Activated CD4-positive, CD25-positive, alpha-beta regulatory T cell treated with anti-CD3 and anti-CD28 coated beads, Interleukin-2, amount 50 U/mL, for 16 hours (primary cell): ENCODE data around the gene TCF7.

Experiments used
- DNase-seq: peaks from one replicate; pipeline ENCODE4 v3.0.0-alpha.2; 2020; ENCODE audit warnings: low read depth, low spot score

Gene TCF7

GRCh38 chr5:134090522-134090921 is 24.0 kb upstream of the TCF7 start:
- DNase-seq = no peak

GRCh38 chr5:134091626-134092121 is 22.8 kb upstream of the TCF7 start:
- DNase-seq = no peak

DNA sequence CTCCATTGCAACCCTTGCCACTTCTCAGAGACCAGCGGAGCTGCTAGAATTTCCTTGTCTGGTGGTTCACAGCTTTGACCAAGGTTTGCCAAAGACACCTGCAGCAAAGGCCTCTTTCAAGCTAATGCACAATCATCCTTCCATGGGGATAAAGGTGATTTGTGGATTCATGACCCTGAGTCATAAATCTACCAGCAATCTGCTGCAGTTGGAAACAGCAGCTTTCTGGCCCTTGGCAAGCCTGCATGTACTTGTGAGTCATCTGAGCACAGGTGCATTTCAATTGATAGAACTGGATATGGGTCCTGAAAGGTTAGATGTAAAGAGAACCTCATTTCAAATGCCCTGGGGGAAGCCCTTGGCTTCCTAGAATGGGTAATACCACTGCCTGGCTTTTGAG is 21.6 kb upstream of the TCF7 start:
- no peak for DNase-seq

DNA sequence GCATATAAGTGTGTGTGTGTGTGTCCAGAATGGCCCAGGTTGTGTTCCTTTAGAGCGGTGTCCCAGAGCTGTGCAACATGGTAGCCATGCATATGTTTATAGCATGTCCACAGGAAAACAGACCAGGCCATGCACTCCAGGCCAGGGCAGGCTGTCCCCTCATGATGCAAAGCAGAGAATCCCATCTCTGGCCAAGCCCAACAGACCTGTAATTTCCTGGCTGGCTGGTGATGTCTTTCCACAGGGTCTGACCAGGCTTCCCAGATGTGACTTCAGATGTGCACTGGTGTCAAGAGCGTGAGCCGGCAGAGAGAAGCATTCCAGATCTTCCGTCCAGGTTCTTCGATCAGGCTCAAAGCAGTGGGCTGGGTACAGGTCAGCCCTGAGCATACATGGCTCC is 21.1 kb upstream of the TCF7 start:
- no peak for DNase-seq

DNA sequence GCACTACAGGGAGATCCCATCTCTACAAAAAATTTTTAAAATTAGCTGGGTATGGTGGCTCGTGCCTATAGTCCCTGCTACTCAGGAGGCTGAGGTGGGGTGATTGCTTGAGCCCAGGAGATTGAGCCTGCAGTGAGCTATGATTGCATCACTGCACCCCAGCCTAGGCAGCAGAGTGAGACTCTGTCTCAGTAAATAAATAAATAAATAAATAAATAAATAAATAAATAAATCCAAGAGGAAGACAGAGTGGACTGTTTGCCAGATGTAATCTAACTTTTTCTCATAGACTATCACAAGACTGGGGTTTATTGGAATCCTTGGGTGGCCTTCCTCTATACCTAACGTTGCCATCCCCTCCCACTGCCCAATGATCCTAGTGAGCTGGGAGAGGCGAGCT is 19.2 kb upstream of the TCF7 start:
- no peak for DNase-seq

DNA sequence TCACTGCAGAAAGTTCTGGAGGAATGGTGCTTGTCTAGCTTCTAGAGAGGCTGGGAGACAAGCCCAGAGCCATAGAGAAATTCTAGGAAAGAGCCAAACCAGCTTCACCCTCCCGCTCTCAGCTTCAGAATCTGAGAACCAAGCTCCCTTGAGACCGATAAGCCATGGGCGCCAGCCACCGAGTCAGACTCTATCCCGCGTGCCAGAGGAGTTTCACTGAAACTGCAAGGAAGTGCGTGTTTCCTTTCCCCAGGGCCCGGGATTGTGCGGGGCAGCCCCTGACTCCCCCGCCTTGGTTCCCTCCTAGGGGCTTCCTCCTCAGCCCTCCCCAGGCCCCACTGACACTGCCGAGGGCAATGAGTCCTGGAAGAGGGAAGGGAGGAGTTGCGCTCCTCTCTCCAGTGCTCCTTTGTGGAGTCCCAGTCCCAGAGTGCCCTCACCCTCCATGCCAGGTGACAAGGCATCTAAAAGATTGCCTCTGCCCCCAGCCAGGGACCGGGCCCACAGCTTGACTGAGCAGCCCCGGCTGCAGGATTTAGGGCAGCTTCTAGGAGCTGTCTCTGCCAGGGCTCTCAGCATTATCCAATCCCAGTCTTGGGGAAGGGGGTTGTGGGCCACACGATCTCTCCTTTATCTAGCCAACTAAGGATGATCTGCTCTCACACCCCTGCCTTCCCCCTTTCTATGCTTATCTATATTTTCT is 18.4 kb upstream of the TCF7 start:
- no peak for DNase-seq

DNA sequence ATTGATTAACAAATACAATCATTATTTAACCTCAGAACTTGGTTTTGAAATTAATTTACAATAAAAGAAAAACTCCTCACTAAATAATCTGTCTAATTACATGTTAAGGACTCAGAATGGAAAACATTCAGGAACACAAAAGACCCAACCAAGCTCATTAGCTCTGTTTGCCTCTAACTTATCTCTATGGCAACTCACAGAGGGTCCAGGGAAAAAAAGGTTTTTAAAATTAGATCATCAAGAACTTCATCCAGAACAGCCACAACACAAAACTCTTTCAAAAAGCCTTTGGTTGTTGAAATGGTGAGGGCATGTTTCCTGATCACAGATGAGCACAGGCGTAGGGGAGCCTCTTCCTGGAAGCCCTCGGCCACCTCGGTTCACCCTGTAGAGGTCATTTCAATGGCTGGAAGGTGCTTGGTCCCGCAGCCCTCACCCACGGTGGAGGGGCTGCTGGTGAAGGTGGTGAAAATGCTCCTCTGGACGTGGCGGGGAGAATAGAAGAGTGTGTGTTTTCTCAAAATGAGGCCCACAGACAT is 17.2 kb upstream of the TCF7 start:
- DNase-seq = no peak

GRCh38 chr5:134098690-134099089 is 15.8 kb upstream of the TCF7 start:
- DNase-seq = no peak

GRCh38 chr5:134099288-134099872 is 15.1 kb upstream of the TCF7 start:
- no peak for DNase-seq

- no peak for DNase-seq
Measured at GRCh38 chr5:134099939-134100282, 14.6 kb upstream of the TCF7 start.

- peak; percentile 62 for DNase-seq
Measured at GRCh38 chr5:134100283-134101091, 14.0 kb upstream of the TCF7 start.

DNA sequence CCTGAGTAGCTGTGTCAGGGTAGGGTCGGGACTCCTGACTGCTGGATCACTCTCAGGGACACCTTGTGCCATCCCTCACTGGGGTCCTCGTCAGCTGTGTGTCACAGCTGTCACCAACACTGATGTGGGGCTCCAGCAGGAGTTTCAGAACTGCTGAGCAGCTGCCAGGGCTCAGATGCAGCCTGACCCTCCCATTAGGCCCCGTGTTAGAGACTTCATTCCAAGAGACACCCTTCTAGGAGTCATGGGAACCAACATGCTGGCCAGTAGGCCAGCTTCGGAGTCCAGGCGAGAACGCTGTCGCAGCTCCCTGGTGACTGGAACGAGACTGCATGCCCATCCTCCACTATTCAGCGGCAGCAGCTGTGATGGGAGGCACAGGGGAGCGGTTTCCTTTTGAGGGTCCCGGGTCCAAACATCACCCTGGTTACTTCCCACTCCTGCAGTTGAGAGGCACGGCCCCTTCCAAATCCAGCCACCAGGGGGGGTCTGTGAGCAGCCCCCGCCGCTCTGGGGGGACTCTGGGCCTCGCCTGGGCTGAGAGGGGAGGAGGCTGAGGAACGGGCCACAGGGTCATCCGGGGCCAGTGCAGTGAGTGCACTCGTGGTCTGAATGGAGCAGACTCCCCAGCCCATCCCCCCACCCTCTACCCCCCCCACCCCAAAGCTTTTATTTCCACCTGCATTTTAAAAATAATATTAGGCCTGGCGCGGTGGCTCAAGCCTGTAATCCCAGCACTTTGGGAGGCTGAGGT is 12.6 kb upstream of the TCF7 start:
- peak; percentile 44 for DNase-seq

DNA sequence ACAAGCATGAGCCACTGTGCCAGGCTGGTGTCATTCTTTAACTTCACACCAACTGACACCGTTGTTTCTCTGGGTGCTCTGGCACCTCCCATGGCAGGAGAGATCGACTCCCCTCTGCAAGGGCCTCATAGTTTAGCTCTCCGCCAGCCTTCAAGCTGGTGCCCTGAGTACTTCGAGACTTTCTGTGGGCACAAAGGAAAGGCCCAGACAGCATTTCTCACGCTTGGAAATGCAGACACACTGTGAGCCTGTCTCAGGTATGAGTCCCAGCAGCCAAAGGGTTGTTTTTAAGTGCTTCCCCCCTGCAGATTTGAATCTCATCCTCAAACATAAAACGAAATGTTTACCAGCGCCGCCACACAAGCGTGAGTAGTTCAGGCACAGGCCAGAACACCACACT is 11.1 kb upstream of the TCF7 start:
- no peak for DNase-seq

DNA sequence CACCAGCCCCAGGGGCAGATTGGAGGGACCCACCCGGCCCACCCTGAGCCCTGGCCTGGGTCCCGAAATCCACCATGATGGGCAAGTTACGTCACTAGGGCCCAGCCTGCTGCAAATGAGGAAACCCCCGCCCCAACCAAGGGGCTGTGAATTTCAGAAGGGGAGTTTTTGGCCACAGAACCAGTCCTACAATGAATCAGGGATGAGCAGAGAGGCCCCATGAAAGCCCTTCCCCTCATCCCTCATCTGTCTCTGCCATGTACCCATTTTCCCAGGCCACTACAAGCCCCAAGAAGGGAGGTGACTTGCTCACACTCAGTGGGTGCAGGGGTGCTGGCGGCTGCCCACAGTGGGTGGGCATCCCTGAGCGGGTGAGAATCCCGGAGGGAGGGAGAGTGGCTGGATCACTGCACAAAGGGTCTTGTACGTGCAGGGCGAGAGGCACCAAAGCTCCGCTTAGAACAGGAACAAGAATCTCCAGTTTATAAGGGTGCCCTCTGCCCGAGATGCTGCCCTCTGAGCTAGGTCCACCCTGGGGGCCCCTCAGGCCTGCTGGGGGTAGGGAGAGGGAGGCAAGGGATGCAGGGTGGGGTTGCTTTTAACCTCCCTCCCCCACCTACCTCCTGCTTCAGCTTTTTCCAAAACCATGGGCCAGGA is 10.4 kb upstream of the TCF7 start:
- DNase-seq = no peak

GRCh38 chr5:134106991-134107701 is 7.3 kb upstream of the TCF7 start:
- no peak for DNase-seq

- no peak for DNase-seq
Measured at GRCh38 chr5:134107779-134108178, 6.7 kb upstream of the TCF7 start.

GRCh38 chr5:134110382-134110781 is 4.1 kb upstream of the TCF7 start:
- DNase-seq = no peak

GRCh38 chr5:134111741-134112647 is 2.5 kb upstream of the TCF7 start:
- no peak for DNase-seq

- no peak for DNase-seq
Measured at GRCh38 chr5:134112726-134113362, 1.6 kb upstream of the TCF7 start.
